PC-9 (cell line): ENCODE data around the gene TBX3.

Experiments used
- CTCF ChIP-seq: fragments of 200-600 bp; sonication (generic); conservative IDR thresholded peaks from 2 replicates; pipeline ENCODE4 v1.6.1; 2017; ENCODE audit warnings: mixed run types, antibody characterized with exemption, mild to moderate bottlenecking, moderate library complexity
- EZH2 ChIP-seq: fragments of 200-600 bp; sonication (generic); IDR thresholded peaks from 2 replicates; pipeline ENCODE4 v1.8.0; 2017; ENCODE audit warnings: antibody characterized with exemption, low read depth

GRCh38 chr12:114676142-114676741 is 7.7 kb downstream of the TBX3 start:
- TF ChIP-seq CTCF, result no peak
- no peak for TF ChIP-seq EZH2
